Gastroesophageal sphincter (tissue), 4 donors: Measurements from ENCODE around the gene ULK1. TPM values are rescaled to one million over a fixed set of nuclear protein-coding genes. Genes with fewer than 3 reads are reported as not detected.

Experiments
- ATAC-seq: fragments of 150-250 bp; one replicate; pipeline ENCODE4 v1.9.1; 2016; ENCODE audit warnings: mild to moderate bottlenecking, moderate library complexity
- H3K27ac ChIP-seq, 4 donors: fragments of 200-600 bp; sonication (generic) in 3 of 4; 1 replicate in 3 of 4; 2 replicates in 1 of 4; pipeline ENCODE4 v1.5.1; 2016 to 2019
- H3K27me3 ChIP-seq: fragments of 200-600 bp; sonication (generic); one replicate; pipeline ENCODE4 v1.5.1; 2019
- H3K36me3 ChIP-seq, 2 donors: fragments of 200-600 bp; sonication (generic); one replicate each; pipeline ENCODE4 v1.5.1; 2019; ENCODE audit warnings: control low read depth in 1 of 2
- H3K4me1 ChIP-seq, 3 donors: fragments of 200-600 bp; sonication (generic); 1 replicate in 2 of 3; 2 replicates in 1 of 3; pipeline ENCODE4 v1.5.1; 2016 to 2019; ENCODE audit warnings: control low read depth in 2 of 3
- H3K4me3 ChIP-seq, 2 donors: fragments of 200-600 bp; sonication (generic); one replicate each; pipeline ENCODE4 v1.5.1; 2019; ENCODE audit warnings: mild to moderate bottlenecking in 1 of 2, moderate library complexity in 1 of 2
- H3K9me3 ChIP-seq, 3 donors: fragments of 200-600 bp; sonication (generic); one replicate each; pipeline ENCODE4 v1.5.1; 2017 to 2019; ENCODE audit warnings: control low read depth in 2 of 3
- EP300 ChIP-seq: sonication (generic); formaldehyde crosslinking; IDR thresholded peaks from one replicate; pipeline ENCODE4 v1.6.1; 2017; ENCODE audit warnings: antibody characterized with exemption, mild to moderate bottlenecking
- POLR2A ChIP-seq, 2 donors: fragments of 450-650 bp; IDR thresholded peaks; one replicate each; pipeline ENCODE4 v1.6.1; 2017; ENCODE audit warnings: antibody characterized with exemption in 2 of 2, mild to moderate bottlenecking in 2 of 2, moderate library complexity in 1 of 2
- POLR2AphosphoS5 ChIP-seq: sonication (generic); formaldehyde crosslinking; IDR thresholded peaks from one replicate; pipeline ENCODE4 v1.6.1; 2017; ENCODE audit warnings: antibody characterized with exemption
- WGBS, 2 donors: methylation state at CpG; one replicate each; pipeline ENCODE4 v1.1.5; 2018; ENCODE audit warnings: low coverage in 1 of 2; 5-methylcytosine and 5-hydroxymethylcytosine counted together
- total RNA-seq, 4 donors: library from RNA; depleted of rRNA; stranded (reverse); fragments of >200 nt; gene quantifications; one replicate each; pipeline ENCODE4 v1.1.0, GENCODE V29; 2016
- TF ChIP-seq, protein P1 (sequence below), 4 experiments: fragments of 200-600 bp in 2 of 4; fragments of 450-650 bp in 2 of 4; sonication (generic) in 1 of 4; IDR thresholded peaks; one replicate each; pipeline ENCODE4 v1.5.1; 2017 to 2019; ENCODE audit warnings: antibody characterized with exemption in 4 of 4, mild to moderate bottlenecking in 2 of 4, moderate library complexity in 2 of 4

Gene ULK1
- total RNA-seq, 4 donors from 2014 or later = 10.0 to 34.2 (median 21.8) TPM

DNA sequence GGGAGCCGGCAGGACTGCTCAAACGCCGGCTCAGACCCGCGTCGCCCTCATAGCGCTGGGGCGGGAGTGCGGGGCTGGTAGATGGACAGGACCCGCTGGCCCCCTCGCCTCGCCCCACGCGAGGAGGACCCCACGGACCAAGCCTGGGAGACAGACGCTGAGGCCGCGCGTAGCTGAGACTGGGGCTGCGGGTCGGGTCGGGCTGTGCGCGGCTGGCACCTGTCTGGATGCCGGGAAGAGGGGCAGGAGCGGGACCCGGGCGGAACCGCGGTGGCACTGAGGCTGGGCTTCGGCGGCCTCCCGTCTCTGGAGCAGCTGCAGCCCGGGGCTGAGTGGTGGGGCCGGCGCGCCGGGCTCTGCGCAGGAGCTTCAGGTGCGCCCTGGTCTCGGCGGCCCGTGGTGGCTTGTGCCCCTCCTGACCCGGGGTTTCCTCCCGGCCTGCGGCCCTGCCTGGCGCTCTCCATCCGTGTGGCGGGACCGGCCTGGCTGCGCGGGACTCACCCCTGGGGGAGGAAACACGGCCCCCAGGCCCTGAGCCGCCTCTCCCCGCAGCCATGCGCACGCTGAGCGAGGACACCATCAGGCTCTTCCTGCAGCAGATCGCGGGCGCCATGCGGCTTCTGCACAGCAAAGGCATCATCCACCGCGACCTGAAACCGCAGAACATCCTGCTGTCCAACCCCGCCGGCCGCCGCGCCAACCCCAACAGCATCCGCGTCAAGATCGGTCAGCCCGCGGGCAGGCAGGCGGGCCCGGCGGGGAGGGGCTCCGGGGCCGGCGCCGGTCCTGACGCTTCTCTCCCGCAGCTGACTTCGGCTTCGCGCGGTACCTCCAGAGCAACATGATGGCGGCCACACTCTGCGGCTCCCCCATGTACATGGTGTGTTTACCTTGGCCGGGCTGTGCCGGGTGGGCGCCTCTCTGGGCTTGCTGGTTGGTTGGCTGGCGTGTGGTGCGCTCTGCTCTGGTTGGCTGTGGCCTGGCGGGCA, 14.0 kb downstream of the ULK1 start:
- no peak overlapping the region for H3K4me3 ChIP-seq
- WGBS, 2 donors = 94% methylated on average over 10 of the region's 96 CpGs; no CpG with 5 or more reads in 1 of the 2 donors
- H3K9me3 ChIP-seq = no peaks in the 10 kb centered on the region
- peaks cover 0 to 54% (median 23%) of the 10 kb centered on the region in 3 donors for H3K4me1 ChIP-seq
- H3K27ac ChIP-seq = no peak overlapping the region
- no peak for ATAC-seq
- H3K27me3 ChIP-seq = no peaks in the 10 kb centered on the region
- TF ChIP-seq, protein P1, sequence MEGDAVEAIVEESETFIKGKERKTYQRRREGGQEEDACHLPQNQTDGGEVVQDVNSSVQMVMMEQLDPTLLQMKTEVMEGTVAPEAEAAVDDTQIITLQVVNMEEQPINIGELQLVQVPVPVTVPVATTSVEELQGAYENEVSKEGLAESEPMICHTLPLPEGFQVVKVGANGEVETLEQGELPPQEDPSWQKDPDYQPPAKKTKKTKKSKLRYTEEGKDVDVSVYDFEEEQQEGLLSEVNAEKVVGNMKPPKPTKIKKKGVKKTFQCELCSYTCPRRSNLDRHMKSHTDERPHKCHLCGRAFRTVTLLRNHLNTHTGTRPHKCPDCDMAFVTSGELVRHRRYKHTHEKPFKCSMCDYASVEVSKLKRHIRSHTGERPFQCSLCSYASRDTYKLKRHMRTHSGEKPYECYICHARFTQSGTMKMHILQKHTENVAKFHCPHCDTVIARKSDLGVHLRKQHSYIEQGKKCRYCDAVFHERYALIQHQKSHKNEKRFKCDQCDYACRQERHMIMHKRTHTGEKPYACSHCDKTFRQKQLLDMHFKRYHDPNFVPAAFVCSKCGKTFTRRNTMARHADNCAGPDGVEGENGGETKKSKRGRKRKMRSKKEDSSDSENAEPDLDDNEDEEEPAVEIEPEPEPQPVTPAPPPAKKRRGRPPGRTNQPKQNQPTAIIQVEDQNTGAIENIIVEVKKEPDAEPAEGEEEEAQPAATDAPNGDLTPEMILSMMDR (IDR thresholded peaks at IDR 0.05) = no peak
- TF ChIP-seq POLR2AphosphoS5 (no peak), POLR2A (IDR thresholded peaks at IDR 0.05) (no peak), EP300 (no peak)
- H3K36me3 ChIP-seq = peaks cover 0 to 84% of the 10 kb centered on the region in 2 donors

GRCh38 chr12:131909081-131909751, 14.8 kb downstream of the ULK1 start:
- H3K4me1 ChIP-seq = peaks cover 0 to 45% (median 15%) of the 10 kb centered on the region in 3 donors
- no peaks in the 10 kb centered on the region for H3K9me3 ChIP-seq
- no peak for ATAC-seq
- no peaks in the 10 kb centered on the region for H3K27me3 ChIP-seq
- no peak for TF ChIP-seq POLR2AphosphoS5
- TF ChIP-seq EP300 = no peak
- TF ChIP-seq, protein P1 (IDR thresholded peaks at IDR 0.05) = no peak
- no peak for TF ChIP-seq POLR2A (IDR thresholded peaks at IDR 0.05)
- no peak overlapping the region for H3K27ac ChIP-seq
- WGBS, 2 donors = no CpG with 5 or more reads among the region's 61 CpGs
- no peak overlapping the region for H3K4me3 ChIP-seq
- peaks cover 0 to 91% of the 10 kb centered on the region in 2 donors for H3K36me3 ChIP-seq

DNA sequence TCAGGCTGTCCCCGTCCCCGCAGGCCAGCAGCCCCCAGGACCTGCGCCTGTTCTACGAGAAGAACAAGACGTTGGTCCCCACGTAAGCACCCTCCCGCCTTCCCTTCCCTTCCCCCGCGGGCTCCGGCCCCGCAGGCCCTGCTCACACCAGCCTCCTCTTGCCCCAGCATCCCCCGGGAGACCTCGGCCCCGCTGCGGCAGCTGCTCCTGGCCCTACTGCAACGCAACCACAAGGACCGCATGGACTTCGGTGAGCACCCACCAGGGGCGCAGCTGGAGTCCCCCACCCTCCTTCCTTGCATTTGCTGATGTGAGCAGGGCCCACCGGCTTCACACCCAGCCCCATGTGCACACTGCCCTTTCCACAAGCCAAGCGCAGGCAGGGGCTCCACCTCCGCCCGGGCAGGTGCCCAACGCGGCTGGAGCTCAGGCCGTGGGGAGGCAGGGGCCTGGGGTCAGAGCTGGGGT, 15.4 kb downstream of the ULK1 start:
- Histone ChIP-seq H3K27ac (no peak overlapping the region), H3K4me3 (no peak overlapping the region), H3K4me1 (peaks cover 0 to 40% (median 13%) of the 10 kb centered on the region in 3 donors), H3K27me3 (no peaks in the 10 kb centered on the region), H3K9me3 (no peaks in the 10 kb centered on the region), H3K36me3 (peaks cover 0 to 91% of the 10 kb centered on the region in 2 donors)
- TF ChIP-seq EP300 (no peak), POLR2A (IDR thresholded peaks at IDR 0.05) (no peak), POLR2AphosphoS5 (no peak)
- TF ChIP-seq, protein P1 (IDR thresholded peaks at IDR 0.05) = no peak
- WGBS, 2 donors = 77% methylated on average over 6 of the region's 26 CpGs; no CpG with 5 or more reads in 1 of the 2 donors
- no peak for ATAC-seq

GRCh38 chr12:131910302-131911027, 16.0 kb downstream of the ULK1 start:
- TF ChIP-seq, protein P1 (IDR thresholded peaks at IDR 0.05) = no peak
- TF ChIP-seq EP300 (no peak), POLR2A (IDR thresholded peaks at IDR 0.05) (no peak), POLR2AphosphoS5 (no peak)
- no peak overlapping the region for H3K27ac ChIP-seq
- no peak overlapping the region for H3K4me3 ChIP-seq
- peaks cover 0 to 33% (median 13%) of the 10 kb centered on the region in 3 donors for H3K4me1 ChIP-seq
- peaks cover 0 to 94% of the 10 kb centered on the region in 2 donors for H3K36me3 ChIP-seq
- WGBS, 2 donors = 20 to 33% methylated on average over 1 of the region's 23 CpGs
- ATAC-seq = no peak
- H3K27me3 ChIP-seq = no peaks in the 10 kb centered on the region
- no peaks in the 10 kb centered on the region for H3K9me3 ChIP-seq
